Measurements from ENCODE around the gene CTNNA3.

CTNNA3 gene

DNA sequence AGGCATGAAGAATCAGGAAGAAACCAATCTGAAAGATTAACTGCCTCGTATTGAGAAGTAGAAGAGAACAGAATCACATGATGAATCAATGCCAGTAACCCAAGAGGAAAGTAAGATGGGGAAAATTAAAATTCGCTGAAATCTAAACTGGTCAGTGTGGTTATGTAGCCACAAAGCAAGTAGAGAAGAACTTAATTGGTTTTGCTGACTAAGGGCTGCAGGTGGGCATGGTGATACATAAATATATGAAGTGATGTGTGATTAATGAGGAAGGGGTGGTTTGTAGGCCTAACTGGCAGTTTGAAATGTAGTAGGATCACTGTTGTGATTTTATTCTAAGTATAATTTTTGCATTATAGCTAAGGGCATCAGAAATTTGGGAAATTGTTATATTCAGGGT lies 853.6 kb downstream of the CTNNA3 start:
- DNase-seq = no peak

DNA sequence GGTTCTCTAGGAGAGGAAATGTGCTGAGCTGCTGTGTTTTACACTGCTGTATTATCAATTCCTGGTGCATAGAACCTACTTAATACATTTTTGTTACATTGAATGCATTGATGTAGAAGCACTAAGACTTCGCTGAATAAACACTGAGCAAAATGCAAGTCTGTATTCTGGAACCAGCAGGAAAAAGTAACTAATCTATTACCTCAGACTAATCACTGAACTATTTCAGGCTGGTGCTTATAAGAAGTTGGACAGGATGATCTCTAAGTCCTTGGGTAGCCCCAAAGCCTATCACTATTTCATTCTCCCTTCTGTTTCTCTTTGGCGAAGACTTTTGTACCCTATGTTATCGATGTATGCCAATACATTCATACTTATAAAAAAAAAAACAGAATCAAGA lies 857.3 kb downstream of the CTNNA3 start:
- DNase-seq = no peak

GRCh38 chr10:66837990-66838389 lies 858.0 kb downstream of the CTNNA3 start:
- DNase-seq = no peak

- no peak for DNase-seq
These were observed 858.7 kb downstream of the CTNNA3 start for GRCh38 chr10:66837335-66837734.

DNA sequence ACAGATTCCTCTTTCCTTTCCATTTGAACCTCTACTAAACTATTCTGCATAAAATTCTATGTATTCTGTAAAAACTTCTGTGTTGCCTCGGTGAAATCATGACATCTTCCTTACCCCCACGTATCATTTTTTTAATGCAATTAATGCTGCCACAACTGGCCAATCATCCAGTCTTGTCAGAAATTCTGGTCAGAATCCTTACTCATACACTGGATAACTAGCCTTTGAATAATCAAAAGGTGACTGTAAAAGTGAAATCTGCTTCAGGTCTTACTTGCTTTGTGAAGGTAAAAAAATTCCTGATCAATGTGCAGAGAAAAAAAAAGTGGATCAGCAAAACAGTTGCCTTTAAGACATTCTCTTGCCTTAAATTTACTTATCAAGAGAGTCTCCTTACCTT lies 859.2 kb downstream of the CTNNA3 start:
- no peak for DNase-seq

GRCh38 chr10:66836057-66836456 lies 859.9 kb downstream of the CTNNA3 start:
- no peak for DNase-seq

DNA sequence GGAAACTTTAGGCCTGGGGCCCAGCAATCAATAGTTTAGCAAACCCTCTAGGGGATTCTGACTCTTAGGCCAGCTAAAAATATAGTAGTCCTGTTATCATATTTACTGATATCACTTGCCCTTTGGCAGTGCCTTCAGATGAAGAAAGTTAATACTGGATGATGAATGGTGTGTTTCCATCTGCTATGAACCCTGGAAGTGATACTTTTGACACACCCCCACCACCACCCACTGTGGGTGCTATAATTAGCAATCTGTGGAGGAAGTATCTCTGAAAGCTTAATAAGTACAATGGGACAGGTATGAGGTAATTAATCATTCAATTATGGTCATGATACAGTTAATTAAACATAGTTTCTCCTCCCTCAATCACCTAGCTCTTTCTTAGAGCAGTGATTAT lies 860.6 kb downstream of the CTNNA3 start:
- DNase-seq = no peak

DNA sequence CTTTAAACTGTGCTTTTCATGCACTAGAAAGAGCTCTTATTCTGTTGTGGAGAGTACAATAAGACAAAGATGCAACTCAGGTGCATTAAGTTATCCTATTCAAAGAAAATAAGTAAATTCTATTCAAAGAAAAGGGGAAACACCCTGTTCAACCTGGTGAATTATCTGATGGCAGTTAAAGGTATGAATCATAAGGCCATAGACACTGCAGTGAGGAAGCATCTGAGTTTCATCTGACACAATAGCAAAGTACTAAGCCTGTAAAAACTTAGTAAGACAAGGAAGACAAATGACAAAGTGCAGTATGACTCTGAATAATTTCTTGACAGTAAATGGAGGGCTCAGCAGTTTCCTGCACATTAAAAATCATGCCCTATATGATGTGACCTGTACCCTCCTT lies 861.2 kb downstream of the CTNNA3 start:
- no peak for DNase-seq

DNA sequence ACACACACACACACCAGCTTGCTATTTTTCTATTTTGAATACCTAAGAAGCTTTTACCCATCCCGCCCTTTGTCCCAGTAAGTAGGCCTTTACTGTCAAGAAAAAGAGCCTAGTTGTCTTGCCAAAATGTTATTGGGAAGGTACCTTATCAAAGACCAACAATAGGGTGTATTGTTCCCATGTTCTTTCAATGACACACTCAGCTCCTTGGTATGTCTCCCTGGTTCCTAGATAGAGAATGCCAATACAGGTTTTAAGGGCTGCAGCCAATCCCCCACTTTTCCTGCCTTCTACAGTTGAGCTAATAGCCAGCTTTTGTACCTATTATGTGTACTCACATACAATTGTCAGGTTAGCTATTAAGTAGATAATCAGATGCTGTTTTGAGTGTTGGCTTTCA lies 862.1 kb downstream of the CTNNA3 start:
- no peak for DNase-seq

DNA sequence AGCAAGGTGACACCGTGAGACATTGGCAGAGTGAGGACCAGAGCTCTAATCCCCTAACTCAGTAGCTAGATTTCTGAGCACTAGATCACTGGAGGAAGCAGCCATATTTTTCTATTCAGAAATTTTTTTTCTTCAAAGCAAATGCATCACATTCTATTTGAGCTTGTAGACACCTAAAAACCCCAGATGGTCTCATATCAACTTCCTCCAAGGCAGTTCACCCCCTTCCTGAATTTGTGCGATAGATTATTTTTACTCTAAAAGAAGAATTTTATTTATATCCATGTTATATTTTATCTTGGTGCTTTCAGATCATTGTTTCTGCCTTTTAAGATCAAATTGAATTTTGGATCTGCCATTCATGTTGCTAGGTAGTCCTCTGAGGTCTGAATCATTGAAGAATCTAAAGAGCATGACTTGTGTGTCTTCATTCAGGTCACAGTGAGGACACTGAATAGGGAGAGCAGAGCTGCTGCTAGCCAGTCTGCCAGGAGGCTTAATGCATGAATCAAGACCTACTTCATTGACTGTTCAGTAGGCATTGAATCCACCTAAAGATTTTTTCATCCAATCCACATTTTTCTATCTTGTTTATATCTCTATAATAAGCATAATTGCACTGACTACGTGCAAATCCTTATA lies 863.1 kb downstream of the CTNNA3 start:
- DNase-seq = no peak

- DNase-seq = no peak
These were observed 867.0 kb downstream of the CTNNA3 start for GRCh38 chr10:66828957-66829356.

DNA sequence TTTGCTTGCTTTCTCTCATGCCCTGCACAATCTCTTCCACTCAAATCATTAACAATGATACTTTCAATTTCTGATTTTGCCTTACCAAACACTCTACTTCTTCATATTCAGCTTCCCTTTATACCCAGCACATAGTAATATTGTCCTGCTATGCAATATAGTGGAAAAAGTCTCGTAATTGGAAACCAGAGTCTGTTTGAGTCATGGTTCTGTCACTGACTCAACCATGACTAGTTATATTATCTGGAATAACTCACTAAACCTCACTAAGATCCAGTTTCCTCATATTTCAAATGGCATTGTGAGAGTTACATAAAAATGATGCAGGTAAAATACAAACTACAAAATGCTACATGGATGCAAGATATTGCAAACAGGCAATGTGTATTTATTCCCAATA lies 868.6 kb downstream of the CTNNA3 start:
- DNase-seq = no peak

DNA sequence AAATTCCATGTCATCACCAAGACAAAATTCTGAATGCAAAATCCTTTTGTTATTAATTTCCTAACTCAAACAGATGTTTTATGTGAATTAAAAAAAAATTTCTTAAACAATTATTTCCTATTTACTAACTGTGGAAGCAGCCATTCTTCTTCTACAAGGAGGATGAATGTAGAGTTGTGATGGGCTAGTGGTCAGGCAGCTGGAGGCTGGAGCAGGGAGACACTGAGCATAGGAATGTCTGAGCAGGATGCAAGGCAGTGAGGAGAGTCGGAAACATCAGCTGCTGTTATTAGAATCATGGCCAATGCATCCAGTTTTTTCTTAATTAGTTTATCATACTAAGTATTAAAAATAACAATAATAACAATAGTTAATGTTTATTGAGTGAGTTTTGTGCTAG lies 872.7 kb downstream of the CTNNA3 start:
- DNase-seq = no peak

DNA sequence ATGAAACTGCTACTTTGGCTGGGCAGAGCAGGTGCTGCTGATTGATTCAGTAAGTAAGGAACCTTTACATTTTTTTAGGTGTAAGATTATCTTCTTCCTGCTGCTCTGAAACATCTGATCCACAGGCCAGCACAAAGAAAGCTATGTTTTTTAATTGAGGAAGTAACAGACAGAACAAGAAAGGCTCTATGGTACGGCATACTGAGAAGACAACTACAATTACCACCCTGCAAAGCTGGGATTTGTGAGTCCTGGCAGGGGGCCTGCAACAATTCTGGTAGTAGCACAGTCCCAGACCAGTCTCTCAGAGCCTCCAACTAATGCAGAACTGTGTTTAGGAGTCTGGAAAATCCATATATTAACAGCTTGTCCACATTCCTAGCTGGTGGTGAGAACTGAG lies 873.2 kb downstream of the CTNNA3 start:
- no peak for DNase-seq

GRCh38 chr10:66819691-66820090 lies 876.3 kb downstream of the CTNNA3 start:
- no peak for DNase-seq

GRCh38 chr10:66813122-66813521 lies 882.9 kb downstream of the CTNNA3 start:
- no peak for DNase-seq

GRCh38 chr10:66811211-66811610 lies 884.8 kb downstream of the CTNNA3 start:
- no peak for DNase-seq

GRCh38 chr10:66809402-66809801 lies 886.6 kb downstream of the CTNNA3 start:
- no peak for DNase-seq

- no peak for DNase-seq
These were observed 890.4 kb downstream of the CTNNA3 start for GRCh38 chr10:66805612-66806011.

- no peak for DNase-seq
These were observed 891.0 kb downstream of the CTNNA3 start for GRCh38 chr10:66804962-66805361.

- DNase-seq = no peak
These were observed 892.8 kb downstream of the CTNNA3 start for GRCh38 chr10:66803174-66803573.

- no peak for DNase-seq
These were observed 896.5 kb downstream of the CTNNA3 start for GRCh38 chr10:66799474-66799873.

DNA sequence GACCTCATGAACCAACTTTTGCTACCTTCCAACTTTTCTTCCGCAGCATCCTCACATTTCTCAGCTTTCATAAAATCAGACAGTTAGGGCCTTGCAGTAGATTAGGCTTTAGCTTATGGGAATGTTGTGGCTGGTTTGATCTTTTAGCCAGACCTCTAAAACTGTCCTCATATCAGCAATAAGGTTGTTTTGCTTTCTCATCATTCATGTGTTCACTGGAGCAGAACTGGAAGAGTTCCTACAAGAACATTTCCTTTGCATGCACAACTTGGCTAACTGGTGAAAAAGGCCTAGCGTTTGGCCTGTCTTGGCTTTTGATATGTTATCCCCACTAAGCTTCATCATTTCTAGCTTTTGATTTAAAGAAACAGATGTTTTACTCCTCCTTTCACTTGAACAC lies 900.1 kb downstream of the CTNNA3 start:
- DNase-seq = no peak

GRCh38 chr10:66792441-66792840 lies 903.6 kb downstream of the CTNNA3 start:
- no peak for DNase-seq

- DNase-seq = no peak
These were observed 907.6 kb downstream of the CTNNA3 start for GRCh38 chr10:66788178-66788987.

Data from CD4-positive, alpha-beta T cell treated with Interleukin-12 subunit alpha and Interleukin-12 subunit beta, for 1 hour (primary cell).